HepG2 (cell line): Measurements from ENCODE around the gene HOXA10. TPM values are rescaled to one million over a fixed set of nuclear protein-coding genes. Genes with fewer than 3 reads are reported as not detected.

Experiments used
- FOSL2 ChIP-seq: sonication (generic); formaldehyde crosslinking; IDR thresholded peaks from 2 replicates; pipeline ENCODE4 v1.4.0; 2020; ENCODE audit warnings: missing genetic modification reagents
- FOXC1 ChIP-seq: sonication (generic); formaldehyde crosslinking; IDR thresholded peaks from 2 replicates; pipeline ENCODE4 v1.8.0; 2022; ENCODE audit warnings: mild to moderate bottlenecking, missing genetic modification reagents, borderline replicate concordance
- FOXK1 ChIP-seq: sonication (generic); formaldehyde crosslinking; IDR thresholded peaks from 2 replicates; pipeline ENCODE4 v1.4.0; 2020; ENCODE audit warnings: low read depth, missing genetic modification reagents, borderline replicate concordance
- GZF1 ChIP-seq: sonication (generic); formaldehyde crosslinking; IDR thresholded peaks from 2 replicates; pipeline ENCODE4 v1.5.1; 2020; ENCODE audit warnings: mild to moderate bottlenecking, missing genetic modification reagents
- HOXD1 ChIP-seq: sonication (generic); formaldehyde crosslinking; IDR thresholded peaks from 2 replicates; pipeline ENCODE4 v1.5.0; 2020; ENCODE audit warnings: missing genetic modification reagents
- MED13 ChIP-seq: sonication (generic); formaldehyde crosslinking; IDR thresholded peaks from 2 replicates; pipeline ENCODE4 v1.5.0; 2020; ENCODE audit warnings: missing genetic modification reagents
- NONO ChIP-seq, 2 experiments: fragments of 450-650 bp in 1 of 2; sonication (generic) in 1 of 2; formaldehyde crosslinking in 1 of 2; IDR thresholded peaks in 1 of 2; conservative IDR thresholded peaks in 1 of 2; 2 replicates each; pipeline versions ENCODE4 v1.6.1 to v1.8.0; 2017 to 2022; ENCODE audit warnings: mild to moderate bottlenecking in 1 of 2, missing genetic modification reagents in 1 of 2, moderate library complexity in 1 of 2
- PHF8 ChIP-seq: sonication (generic); formaldehyde crosslinking; IDR thresholded peaks from 2 replicates; pipeline ENCODE4 v1.5.0; 2020; ENCODE audit warnings: missing genetic modification reagents
- RAD51 ChIP-seq: fragments of 450-650 bp; IDR thresholded peaks from 2 replicates; pipeline ENCODE4 v1.6.1; 2016; ENCODE audit warnings: borderline replicate concordance
- SALL2 ChIP-seq: sonication (generic); formaldehyde crosslinking; IDR thresholded peaks from 2 replicates; pipeline ENCODE4 v1.8.1; 2023; ENCODE audit warnings: mild to moderate bottlenecking, missing genetic modification reagents, inconsistent platforms
- TAF1 ChIP-seq: sonication (generic); formaldehyde crosslinking; IDR thresholded peaks from 2 replicates; pipeline ENCODE4 v1.4.0; 2020; ENCODE audit warnings: missing genetic modification reagents
- XBP1 ChIP-seq: sonication (generic); formaldehyde crosslinking; IDR thresholded peaks from 2 replicates; pipeline ENCODE4 v1.5.0; 2020; ENCODE audit warnings: missing genetic modification reagents
- ZBTB3 ChIP-seq: sonication (generic); formaldehyde crosslinking; IDR thresholded peaks from 2 replicates; pipeline ENCODE4 v1.4.0; 2020; ENCODE audit warnings: low read depth, mild to moderate bottlenecking, moderate library complexity, missing genetic modification reagents, borderline replicate concordance
- ZKSCAN5 ChIP-seq: sonication (generic); formaldehyde crosslinking; IDR thresholded peaks from 2 replicates; pipeline ENCODE4 v1.5.1; 2020; ENCODE audit warnings: mild to moderate bottlenecking, missing genetic modification reagents
- ZMYM4 ChIP-seq: sonication (generic); formaldehyde crosslinking; IDR thresholded peaks from 2 replicates; pipeline ENCODE4 v1.8.1; 2023; ENCODE audit warnings: mild to moderate bottlenecking, missing genetic modification reagents
- ZNF24 ChIP-seq: fragments of 450-650 bp; IDR thresholded peaks from 2 replicates; pipeline ENCODE4 v1.6.1; 2017; ENCODE audit warnings: antibody characterized with exemption, mild to moderate bottlenecking
- ZNF605 ChIP-seq: sonication (generic); formaldehyde crosslinking; IDR thresholded peaks from 2 replicates; pipeline ENCODE4 v1.8.0; 2022; ENCODE audit warnings: mild to moderate bottlenecking, missing genetic modification reagents
- ZNF616 ChIP-seq: sonication (generic); formaldehyde crosslinking; IDR thresholded peaks from 2 replicates; pipeline ENCODE4 v1.5.0; 2020; ENCODE audit warnings: low read depth, mild to moderate bottlenecking, missing genetic modification reagents
- ZNF883 ChIP-seq: sonication (generic); formaldehyde crosslinking; IDR thresholded peaks from 2 replicates; pipeline ENCODE4 v1.5.1; 2020; ENCODE audit warnings: mild to moderate bottlenecking, missing genetic modification reagents; ENCODE audit errors: not compliant biosample characterization
- polyA plus RNA-seq, 8 experiments: library from polyadenylated mRNA; depleted of rRNA in 3 of 8; stranded (reverse) in 7 of 8; unstranded in 1 of 8; fragments of >200 nt; fragmentation: Illumina TruSeq in 4 of 8; extraction: Trizol in 4 of 8; gene quantifications; 2 replicates each; pipeline versions ENCODE4 v1.2.1 to v1.2.3, GENCODE V29; 2011 to 2016; ENCODE audit warnings: low read depth in 4 of 8, missing spikeins in 1 of 8, mixed read lengths in 1 of 8; ENCODE audit not compliant: insufficient read depth in 1 of 8
- total RNA-seq, 5 experiments: library from RNA; depleted of rRNA; stranded (reverse); fragments of >200 nt; fragmentation: Illumina TruSeq; extraction: Trizol; gene quantifications; 2 replicates each; pipeline ENCODE4 v1.2.3, GENCODE V29; 2016; ENCODE audit warnings: low read depth in 1 of 5
- TF ChIP-seq, protein P1 (sequence below): sonication (generic); formaldehyde crosslinking; IDR thresholded peaks from 2 replicates; pipeline ENCODE4 v1.8.1; 2023; ENCODE audit warnings: mild to moderate bottlenecking, moderate library complexity, missing genetic modification reagents
- TF ChIP-seq, protein P2 (sequence below): sonication (generic); formaldehyde crosslinking; IDR thresholded peaks from 2 replicates; pipeline ENCODE4 v1.4.0; 2020; ENCODE audit warnings: low read depth, mild to moderate bottlenecking, missing genetic modification reagents
- TF ChIP-seq, protein P3 (sequence below): sonication (generic); formaldehyde crosslinking; IDR thresholded peaks from 2 replicates; pipeline ENCODE4 v1.4.0; 2020; ENCODE audit warnings: missing genetic modification reagents, borderline replicate concordance
- TF ChIP-seq, protein P4 (sequence below), 2 experiments: sonication (generic) in 1 of 2; formaldehyde crosslinking in 1 of 2; IDR thresholded peaks; 2 replicates each; pipeline versions ENCODE4 v1.4.0 to v1.6.1; 2018 to 2020; ENCODE audit warnings: missing genetic modification reagents in 2 of 2, borderline replicate concordance in 1 of 2, low read depth in 1 of 2, mild to moderate bottlenecking in 1 of 2, missing biosample characterization in 1 of 2

HOXA10 gene
- total and polyA plus RNA-seq, 2 of the 13 experiments (the other 11 are each of a cell fraction or from before 2014, with no cell fraction given) = not detected

DNA sequence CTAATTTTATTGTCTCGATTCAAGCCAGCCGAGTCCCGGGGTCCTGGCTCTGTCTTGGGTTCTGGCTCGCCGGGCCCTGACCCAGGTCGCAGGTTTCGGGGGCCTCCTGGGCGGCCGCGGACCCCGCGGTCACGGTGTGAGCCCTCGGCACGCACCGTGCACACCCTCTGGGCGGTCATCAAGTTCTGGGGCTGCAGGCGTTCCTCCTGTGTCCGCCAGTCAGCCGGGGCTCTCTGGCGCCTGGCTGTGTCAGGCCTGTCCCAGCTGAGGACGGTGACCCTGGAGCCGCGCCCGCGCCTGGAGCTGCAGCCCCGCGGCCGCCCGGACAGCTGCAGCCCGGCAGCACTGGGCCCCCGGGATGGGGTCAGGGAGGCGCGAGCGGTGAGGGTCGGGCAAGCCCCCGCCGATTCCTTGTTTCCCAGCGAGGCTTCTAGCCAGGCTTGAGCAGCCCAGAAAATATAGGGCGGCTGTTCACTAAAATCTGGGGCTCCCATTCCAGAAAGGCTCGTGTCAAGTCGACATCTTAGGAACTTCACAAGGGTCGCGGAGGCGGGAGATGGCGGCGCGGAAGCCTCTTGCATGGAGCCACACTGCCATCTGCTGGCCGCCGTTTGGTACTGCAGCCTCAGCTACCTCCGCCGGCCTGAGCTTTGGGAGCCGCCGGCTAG lies 13.4 kb downstream of the HOXA10 start (continued):
- TF ChIP-seq SALL2 (CRISPR knock-in tag) (no peak), FOXK1 (no peak), ZNF883 (CRISPR knock-in tag) (peak; percentile 59), TAF1 (CRISPR knock-in tag) (no peak), ZNF616 (CRISPR knock-in tag) (no peak), XBP1 (no peak), GZF1 (CRISPR knock-in tag) (no peak), ZMYM4 (CRISPR knock-in tag) (0 out of 2 replicates have a peak, but pooled peaks have one; percentile 26), MED13 (CRISPR knock-in tag) (no peak), ZBTB3 (CRISPR knock-in tag) (no peak), NONO (IDR thresholded peaks at IDR 0.05) (no peak), NONO (CRISPR knock-in tag; conservative IDR thresholded peaks at IDR 0.05) (0 out of 2 replicates have a peak, but pooled peaks have one; percentile 16), ZNF24 (no peak), PHF8 (peak; percentile 59; the same call in 1 of the 2 replicates), ZNF605 (peak; percentile 69; the same call in 1 of the 2 replicates), HOXD1 (CRISPR knock-in tag) (no peak), FOXC1 (peak; percentile 54; the same call in 1 of the 2 replicates), RAD51 (no peak), FOSL2 (CRISPR knock-in tag) (no peak), ZKSCAN5 (CRISPR knock-in tag) (no peak)
- TF ChIP-seq, protein P1, sequence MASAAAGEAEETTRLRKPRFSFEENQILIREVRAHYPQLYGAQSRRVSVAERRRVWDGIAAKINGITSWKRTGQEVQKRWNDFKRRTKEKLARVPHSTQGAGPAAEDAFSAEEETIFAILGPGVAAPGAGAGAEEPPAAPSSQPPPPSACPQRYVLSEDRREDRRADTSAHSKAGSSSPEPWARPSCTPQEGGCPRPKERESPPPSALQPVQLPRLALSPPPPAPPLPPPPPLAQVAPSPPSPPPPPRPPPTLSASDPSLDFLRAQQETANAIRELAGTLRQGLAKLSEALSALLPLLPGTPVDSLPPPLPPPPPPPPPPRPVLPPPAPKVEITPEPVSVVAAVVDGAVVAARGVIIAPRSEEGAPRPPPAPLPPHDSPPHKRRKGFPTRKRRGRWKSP (CRISPR knock-in tag) = peak; percentile 58; the same call in 1 of the 2 replicates
- TF ChIP-seq, protein P2, sequence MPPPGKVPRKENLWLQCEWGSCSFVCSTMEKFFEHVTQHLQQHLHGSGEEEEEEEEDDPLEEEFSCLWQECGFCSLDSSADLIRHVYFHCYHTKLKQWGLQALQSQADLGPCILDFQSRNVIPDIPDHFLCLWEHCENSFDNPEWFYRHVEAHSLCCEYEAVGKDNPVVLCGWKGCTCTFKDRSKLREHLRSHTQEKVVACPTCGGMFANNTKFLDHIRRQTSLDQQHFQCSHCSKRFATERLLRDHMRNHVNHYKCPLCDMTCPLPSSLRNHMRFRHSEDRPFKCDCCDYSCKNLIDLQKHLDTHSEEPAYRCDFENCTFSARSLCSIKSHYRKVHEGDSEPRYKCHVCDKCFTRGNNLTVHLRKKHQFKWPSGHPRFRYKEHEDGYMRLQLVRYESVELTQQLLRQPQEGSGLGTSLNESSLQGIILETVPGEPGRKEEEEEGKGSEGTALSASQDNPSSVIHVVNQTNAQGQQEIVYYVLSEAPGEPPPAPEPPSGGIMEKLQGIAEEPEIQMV (CRISPR knock-in tag) = no peak
- TF ChIP-seq, protein P3, sequence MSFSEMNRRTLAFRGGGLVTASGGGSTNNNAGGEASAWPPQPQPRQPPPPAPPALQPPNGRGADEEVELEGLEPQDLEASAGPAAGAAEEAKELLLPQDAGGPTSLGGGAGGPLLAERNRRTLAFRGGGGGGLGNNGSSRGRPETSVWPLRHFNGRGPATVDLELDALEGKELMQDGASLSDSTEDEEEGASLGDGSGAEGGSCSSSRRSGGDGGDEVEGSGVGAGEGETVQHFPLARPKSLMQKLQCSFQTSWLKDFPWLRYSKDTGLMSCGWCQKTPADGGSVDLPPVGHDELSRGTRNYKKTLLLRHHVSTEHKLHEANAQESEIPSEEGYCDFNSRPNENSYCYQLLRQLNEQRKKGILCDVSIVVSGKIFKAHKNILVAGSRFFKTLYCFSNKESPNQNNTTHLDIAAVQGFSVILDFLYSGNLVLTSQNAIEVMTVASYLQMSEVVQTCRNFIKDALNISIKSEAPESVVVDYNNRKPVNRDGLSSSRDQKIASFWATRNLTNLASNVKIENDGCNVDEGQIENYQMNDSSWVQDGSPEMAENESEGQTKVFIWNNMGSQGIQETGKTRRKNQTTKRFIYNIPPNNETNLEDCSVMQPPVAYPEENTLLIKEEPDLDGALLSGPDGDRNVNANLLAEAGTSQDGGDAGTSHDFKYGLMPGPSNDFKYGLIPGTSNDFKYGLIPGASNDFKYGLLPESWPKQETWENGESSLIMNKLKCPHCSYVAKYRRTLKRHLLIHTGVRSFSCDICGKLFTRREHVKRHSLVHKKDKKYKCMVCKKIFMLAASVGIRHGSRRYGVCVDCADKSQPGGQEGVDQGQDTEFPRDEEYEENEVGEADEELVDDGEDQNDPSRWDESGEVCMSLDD (CRISPR knock-in tag) = 0 out of 2 replicates have a peak, but pooled peaks have one; percentile 43
- TF ChIP-seq, protein P4, sequence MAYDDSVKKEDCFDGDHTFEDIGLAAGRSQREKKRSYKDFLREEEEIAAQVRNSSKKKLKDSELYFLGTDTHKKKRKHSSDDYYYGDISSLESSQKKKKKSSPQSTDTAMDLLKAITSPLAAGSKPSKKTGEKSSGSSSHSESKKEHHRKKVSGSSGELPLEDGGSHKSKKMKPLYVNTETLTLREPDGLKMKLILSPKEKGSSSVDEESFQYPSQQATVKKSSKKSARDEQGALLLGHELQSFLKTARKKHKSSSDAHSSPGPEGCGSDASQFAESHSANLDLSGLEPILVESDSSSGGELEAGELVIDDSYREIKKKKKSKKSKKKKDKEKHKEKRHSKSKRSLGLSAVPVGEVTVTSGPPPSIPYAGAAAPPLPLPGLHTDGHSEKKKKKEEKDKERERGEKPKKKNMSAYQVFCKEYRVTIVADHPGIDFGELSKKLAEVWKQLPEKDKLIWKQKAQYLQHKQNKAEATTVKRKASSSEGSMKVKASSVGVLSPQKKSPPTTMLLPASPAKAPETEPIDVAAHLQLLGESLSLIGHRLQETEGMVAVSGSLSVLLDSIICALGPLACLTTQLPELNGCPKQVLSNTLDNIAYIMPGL (CRISPR knock-in tag; IDR thresholded peaks at IDR 0.05; ENCODE audit: borderline replicate concordance in 1 of 2, low read depth in 1 of 2) = peak; percentile 83 to 87
